ENCODE data around the gene NPVF.
A peak's percentile ranks its signal among the peaks of the same experiment; 100 is the strongest.

The NPVF gene
- total RNA-seq, result 0 reads per million in 9 experiments

- no peak within 1 kb of the TSS for H3K4me3 Mint-ChIP-seq
Measured at GRCh38 chr7:25228386-25228785, at the start of gene NPVF. TSS of gene NPVF (minus strand) at chr7:25228486. CDS start at chr7:25228439, 47 bp downstream.

GRCh38 chr7:25272265-25272664 is 44.0 kb upstream of the NPVF start:
- H3K4me1 Mint-ChIP-seq (ENCODE audit: low read depth in 2 of 2), result no peaks in the 10 kb centered on the region
- H3K4me3 Mint-ChIP-seq, result no peak overlapping the region
- no peak for DNase-seq
- H3K27me3 Mint-ChIP-seq, result peaks cover 26 to 30% of the 10 kb centered on the region in 2 donors
- no peak for ATAC-seq (replicated peaks)
- no peaks in the 10 kb centered on the region for H3K9me3 Mint-ChIP-seq
- no peaks in the 10 kb centered on the region for H3K36me3 Mint-ChIP-seq (ENCODE audit: insufficient read depth)
- H3K27ac Mint-ChIP-seq, result no peak overlapping the region

More at GRCh38 chr7:25228386-25228785, at the start of gene NPVF:
- H3K4me1 Mint-ChIP-seq (ENCODE audit: low read depth in 2 of 2), result no peaks in the 10 kb centered on the region
- no peak for DNase-seq
- ATAC-seq (replicated peaks), result no peak
- peaks cover 0 to 4% of the 10 kb centered on the region in 2 donors for H3K9me3 Mint-ChIP-seq
- H3K27me3 Mint-ChIP-seq, result peaks cover 54 to 57% of the 10 kb centered on the region in 2 donors
- no peaks in the 10 kb centered on the region for H3K36me3 Mint-ChIP-seq (ENCODE audit: insufficient read depth)
- no peak within 1 kb of the TSS for H3K27ac Mint-ChIP-seq

GRCh38 chr7:25263337-25263736 is 35.1 kb upstream of the NPVF start:
- no peaks in the 10 kb centered on the region for H3K36me3 Mint-ChIP-seq (ENCODE audit: insufficient read depth)
- ATAC-seq (replicated peaks) (no peak), DNase-seq (no peak)
- no peaks in the 10 kb centered on the region for H3K9me3 Mint-ChIP-seq
- peaks cover 24 to 32% of the 10 kb centered on the region in 2 donors for H3K27me3 Mint-ChIP-seq
- H3K4me1 Mint-ChIP-seq (ENCODE audit: low read depth in 2 of 2), result peaks cover 9 to 17% of the 10 kb centered on the region in 2 donors
- H3K4me3 Mint-ChIP-seq, result no peak overlapping the region
- no peak overlapping the region for H3K27ac Mint-ChIP-seq

DNA sequence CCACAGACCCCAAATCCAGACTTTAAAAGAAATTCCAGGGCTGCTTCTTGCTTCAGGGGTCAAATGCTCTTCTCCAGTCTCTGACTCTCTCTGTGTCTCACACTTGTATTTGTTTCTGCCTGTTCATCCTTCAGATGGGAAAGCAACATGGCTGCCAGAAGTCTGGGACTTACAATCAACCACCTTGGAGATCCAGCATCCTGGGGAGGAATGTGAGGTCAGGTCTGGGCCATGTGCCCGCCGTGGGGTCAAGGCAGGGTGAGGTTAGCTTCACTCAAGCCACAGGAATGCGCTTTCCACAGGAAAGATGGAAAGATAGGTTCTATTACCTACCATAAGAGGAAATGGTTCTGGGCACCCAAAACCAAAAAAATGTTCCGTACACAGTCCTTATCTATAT is 34.3 kb upstream of the NPVF start:
- peaks cover 25 to 32% of the 10 kb centered on the region in 2 donors for H3K27me3 Mint-ChIP-seq
- H3K9me3 Mint-ChIP-seq, result no peaks in the 10 kb centered on the region
- H3K36me3 Mint-ChIP-seq (ENCODE audit: insufficient read depth), result no peaks in the 10 kb centered on the region
- no peak overlapping the region for H3K27ac Mint-ChIP-seq
- ATAC-seq (replicated peaks), result no peak
- no peak for DNase-seq
- H3K4me1 Mint-ChIP-seq (ENCODE audit: low read depth in 2 of 2), result peaks cover 9 to 17% of the 10 kb centered on the region in 2 donors
- no peak overlapping the region for H3K4me3 Mint-ChIP-seq

- H3K27ac Mint-ChIP-seq, result peak overlapping the region in 1 of 2 donors; percentile 7
- ATAC-seq (replicated peaks) (no peak), DNase-seq (no peak)
- H3K4me1 Mint-ChIP-seq (ENCODE audit: low read depth in 2 of 2), result peaks cover 9 to 17% of the 10 kb centered on the region in 2 donors
- no peaks in the 10 kb centered on the region for H3K36me3 Mint-ChIP-seq (ENCODE audit: insufficient read depth)
- H3K27me3 Mint-ChIP-seq, result peaks cover 25 to 32% of the 10 kb centered on the region in 2 donors
- H3K4me3 Mint-ChIP-seq, result peak overlapping the region; percentile 48 to 53
- no peaks in the 10 kb centered on the region for H3K9me3 Mint-ChIP-seq
Measured at GRCh38 chr7:25261545-25262140, 33.4 kb upstream of the NPVF start.

DNA sequence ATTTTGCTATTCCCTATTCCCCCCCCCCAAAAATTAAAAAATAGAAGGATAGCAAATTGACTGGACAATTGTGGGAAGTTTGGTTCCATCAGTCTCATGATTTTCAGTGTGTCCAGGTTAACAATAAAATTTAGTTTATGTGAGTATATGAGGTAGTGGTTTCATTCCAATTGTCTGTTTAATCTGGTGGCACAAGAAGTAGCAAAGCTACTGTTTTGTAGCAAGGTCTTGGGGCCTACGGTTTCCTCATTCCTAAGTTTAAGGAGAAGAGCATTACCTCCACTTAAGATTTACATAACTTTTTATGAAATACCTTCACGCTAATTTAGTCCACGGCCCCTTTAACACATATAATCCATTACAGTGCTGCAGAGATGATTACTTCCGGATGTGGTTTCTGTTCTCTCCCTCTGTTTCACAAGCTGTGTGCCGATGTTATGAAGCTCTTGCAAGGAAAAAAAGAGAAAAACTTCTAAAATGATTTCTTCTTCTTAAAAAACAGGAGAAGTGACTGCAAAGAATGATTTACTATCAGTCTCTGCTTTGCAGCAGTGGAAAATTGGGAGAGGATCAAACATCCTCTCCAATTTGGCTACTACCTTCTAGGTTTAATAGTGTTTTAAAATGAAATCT is 32.7 kb upstream of the NPVF start:
- DNase-seq (no peak), ATAC-seq (replicated peaks) (peak; percentile 73)
- H3K4me3 Mint-ChIP-seq, result peak overlapping the region; percentile 48 to 53

DNA sequence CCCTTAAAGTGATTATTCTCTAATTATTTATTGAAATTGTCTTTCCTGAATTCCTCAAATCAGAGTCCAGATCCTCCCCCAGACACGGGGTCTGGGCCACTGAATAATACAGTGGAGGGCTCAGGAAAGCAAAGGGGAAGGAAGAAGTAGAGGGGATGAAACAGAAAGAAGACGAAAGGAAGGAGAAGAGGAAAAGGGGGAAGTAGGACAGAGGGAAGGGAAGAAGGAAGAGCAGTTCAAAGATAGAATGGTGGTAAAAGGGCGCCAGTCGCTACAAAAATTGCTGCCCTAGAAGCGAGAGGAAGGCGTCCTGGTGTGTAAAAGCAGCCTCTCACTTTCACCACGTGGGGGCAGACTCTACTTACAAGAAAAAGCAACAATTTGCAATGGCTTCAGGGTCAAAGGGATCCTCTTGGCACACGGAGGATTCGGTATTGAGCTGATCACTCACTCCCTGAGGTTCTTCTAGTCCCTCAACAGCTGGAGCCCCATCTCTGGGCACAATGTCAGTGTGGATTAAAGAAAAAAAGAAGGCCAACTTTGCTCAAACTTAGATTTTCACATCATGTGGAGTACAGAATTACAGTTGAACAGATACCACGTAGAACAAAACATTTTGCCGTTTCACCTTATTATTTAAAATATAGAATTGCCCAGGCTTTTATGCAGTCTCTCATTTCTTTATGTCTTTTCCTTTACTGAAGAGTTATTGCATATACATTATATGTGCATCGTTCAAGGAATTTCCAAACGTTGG is 31.4 kb upstream of the NPVF start:
- Mint-ChIP-seq H3K9me3 (no peaks in the 10 kb centered on the region), H3K4me1 (ENCODE audit: low read depth in 2 of 2) (peaks cover 9 to 17% of the 10 kb centered on the region in 2 donors), H3K27ac (no peak overlapping the region), H3K36me3 (ENCODE audit: insufficient read depth) (no peaks in the 10 kb centered on the region), H3K4me3 (no peak overlapping the region), H3K27me3 (peaks cover 23 to 28% of the 10 kb centered on the region in 2 donors)
- DNase-seq, result peak; percentile 33 to 58 (median 37)
- ATAC-seq (replicated peaks), result peak; percentile 80

More for the DNA sequence above, 32.7 kb upstream of the NPVF start:
- H3K27me3 Mint-ChIP-seq, result peaks cover 25 to 32% of the 10 kb centered on the region in 2 donors
- peaks cover 9 to 17% of the 10 kb centered on the region in 2 donors for H3K4me1 Mint-ChIP-seq (ENCODE audit: low read depth in 2 of 2)
- H3K36me3 Mint-ChIP-seq (ENCODE audit: insufficient read depth), result no peaks in the 10 kb centered on the region
- no peaks in the 10 kb centered on the region for H3K9me3 Mint-ChIP-seq
- H3K27ac Mint-ChIP-seq, result peak overlapping the region in 1 of 2 donors; percentile 7

- H3K36me3 Mint-ChIP-seq (ENCODE audit: insufficient read depth), result no peaks in the 10 kb centered on the region
- H3K27me3 Mint-ChIP-seq, result peaks cover 0 to 20% of the 10 kb centered on the region in 2 donors
- H3K27ac Mint-ChIP-seq, result no peak overlapping the region
- DNase-seq, result no peak
- no peak overlapping the region for H3K4me3 Mint-ChIP-seq
- H3K4me1 Mint-ChIP-seq (ENCODE audit: low read depth in 2 of 2), result peaks cover 5 to 12% of the 10 kb centered on the region in 2 donors
- H3K9me3 Mint-ChIP-seq, result no peaks in the 10 kb centered on the region
- no peak for ATAC-seq (replicated peaks)
Measured at GRCh38 chr7:25256333-25256819, 28.1 kb upstream of the NPVF start.

DNA sequence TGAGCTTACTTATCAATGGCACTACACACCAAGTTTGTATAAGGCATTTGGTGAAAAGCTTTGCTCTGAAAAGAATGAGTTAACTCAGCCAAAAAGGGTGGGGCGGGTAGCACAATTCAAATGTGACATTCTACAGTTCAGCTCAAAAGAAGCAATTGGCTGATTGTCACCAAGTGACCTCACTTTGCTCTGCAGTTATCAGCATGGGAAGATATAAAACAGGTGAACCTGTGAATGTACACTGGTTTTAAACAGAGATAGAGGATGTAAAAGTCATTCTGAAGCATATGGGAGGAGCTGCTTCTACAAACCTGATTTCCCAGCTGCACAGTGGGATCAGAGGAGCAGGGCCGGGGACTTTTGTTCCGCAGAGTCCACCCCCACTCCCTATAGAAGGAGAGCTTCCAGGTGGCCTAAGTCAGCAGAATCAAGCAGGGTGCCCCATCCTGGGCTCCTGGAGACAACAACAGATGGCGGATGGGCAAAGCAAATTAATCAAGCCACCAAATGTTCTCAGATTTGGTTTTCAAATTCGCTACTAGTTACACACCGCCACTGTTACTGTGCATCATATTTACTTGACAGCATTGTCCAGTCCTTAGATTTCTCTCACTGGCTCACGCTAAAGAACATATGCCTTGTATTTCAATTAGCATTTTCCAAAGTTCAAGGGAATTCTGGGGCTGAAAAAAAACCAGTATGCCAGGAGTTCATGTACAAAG is 27.5 kb upstream of the NPVF start:
- H3K9me3 Mint-ChIP-seq, result no peaks in the 10 kb centered on the region
- H3K27me3 Mint-ChIP-seq, result peaks cover 0 to 20% of the 10 kb centered on the region in 2 donors
- no peak overlapping the region for H3K4me3 Mint-ChIP-seq
- ATAC-seq (replicated peaks), result no peak
- H3K36me3 Mint-ChIP-seq (ENCODE audit: insufficient read depth), result no peaks in the 10 kb centered on the region
- no peak overlapping the region for H3K27ac Mint-ChIP-seq
- DNase-seq, result no peak
- H3K4me1 Mint-ChIP-seq (ENCODE audit: low read depth in 2 of 2), result peaks cover 3 to 6% of the 10 kb centered on the region in 2 donors

DNA sequence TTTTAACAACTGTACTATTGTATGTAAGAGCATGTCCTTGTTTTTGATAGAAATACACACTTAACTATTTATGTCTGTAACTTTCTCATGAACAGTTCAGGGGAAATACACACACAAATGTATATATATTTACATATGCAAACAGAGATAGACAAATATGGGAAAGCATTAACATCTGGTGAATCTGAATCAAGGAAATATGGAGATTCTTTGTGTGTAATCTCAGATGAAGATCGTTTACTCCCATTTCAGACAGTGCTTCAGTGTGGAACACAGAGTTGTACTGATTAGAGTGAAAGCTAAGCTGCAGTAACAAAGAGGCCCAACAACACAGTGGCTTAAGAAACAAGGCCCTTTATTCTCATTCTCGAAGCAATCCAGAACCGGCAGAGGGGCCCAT is 26.3 kb upstream of the NPVF start:
- peaks cover 7 to 20% of the 10 kb centered on the region in 2 donors for H3K27me3 Mint-ChIP-seq
- no peaks in the 10 kb centered on the region for H3K9me3 Mint-ChIP-seq
- DNase-seq (no peak), ATAC-seq (replicated peaks) (no peak)
- peaks cover 2 to 4% of the 10 kb centered on the region in 2 donors for H3K4me1 Mint-ChIP-seq (ENCODE audit: low read depth in 2 of 2)
- no peaks in the 10 kb centered on the region for H3K36me3 Mint-ChIP-seq (ENCODE audit: insufficient read depth)
- H3K4me3 Mint-ChIP-seq, result no peak overlapping the region
- H3K27ac Mint-ChIP-seq, result no peak overlapping the region

- peaks cover 9 to 14% of the 10 kb centered on the region in 2 donors for H3K27me3 Mint-ChIP-seq
- no peak overlapping the region for H3K4me3 Mint-ChIP-seq
- no peak for DNase-seq
- H3K9me3 Mint-ChIP-seq, result no peaks in the 10 kb centered on the region
- no peaks in the 10 kb centered on the region for H3K36me3 Mint-ChIP-seq (ENCODE audit: insufficient read depth)
- no peak for ATAC-seq (replicated peaks)
- H3K4me1 Mint-ChIP-seq (ENCODE audit: low read depth in 2 of 2), result no peaks in the 10 kb centered on the region
- H3K27ac Mint-ChIP-seq, result no peak overlapping the region
Measured at GRCh38 chr7:25253714-25254113, 25.4 kb upstream of the NPVF start.

DNA sequence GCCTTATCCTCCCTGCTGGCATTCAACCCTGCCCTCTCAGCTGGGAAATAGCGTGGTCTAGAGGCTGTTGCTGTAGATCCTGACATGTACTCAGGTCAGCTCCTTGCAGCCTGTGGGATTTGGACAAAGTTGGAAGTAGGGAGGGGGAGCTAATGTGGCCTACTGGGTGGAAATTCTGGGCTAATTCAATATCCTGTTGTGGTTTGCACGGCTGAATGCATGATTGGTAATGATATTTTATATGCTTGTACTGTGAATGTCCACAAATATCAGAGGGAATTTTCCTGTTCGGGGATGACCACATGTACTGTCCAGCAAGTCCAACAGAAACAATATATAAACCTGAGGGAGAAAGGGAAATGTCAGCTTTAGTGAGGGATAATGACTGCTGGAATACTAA is 22.1 kb upstream of the NPVF start:
- DNase-seq (no peak), ATAC-seq (replicated peaks) (no peak)
- H3K27me3 Mint-ChIP-seq, result peaks cover 16 to 20% of the 10 kb centered on the region in 2 donors
- H3K36me3 Mint-ChIP-seq (ENCODE audit: insufficient read depth), result no peaks in the 10 kb centered on the region
- H3K4me3 Mint-ChIP-seq, result no peak overlapping the region
- no peak overlapping the region for H3K27ac Mint-ChIP-seq
- no peaks in the 10 kb centered on the region for H3K4me1 Mint-ChIP-seq (ENCODE audit: low read depth in 2 of 2)
- H3K9me3 Mint-ChIP-seq, result no peaks in the 10 kb centered on the region

- ATAC-seq (replicated peaks) (no peak), DNase-seq (no peak)
- H3K4me3 Mint-ChIP-seq, result no peak overlapping the region
- H3K9me3 Mint-ChIP-seq, result no peaks in the 10 kb centered on the region
- H3K4me1 Mint-ChIP-seq (ENCODE audit: low read depth in 2 of 2), result no peaks in the 10 kb centered on the region
- no peaks in the 10 kb centered on the region for H3K36me3 Mint-ChIP-seq (ENCODE audit: insufficient read depth)
- peaks cover 18 to 23% of the 10 kb centered on the region in 2 donors for H3K27me3 Mint-ChIP-seq
- no peak overlapping the region for H3K27ac Mint-ChIP-seq
Measured at GRCh38 chr7:25249772-25250171, 21.5 kb upstream of the NPVF start.

All from effector memory CD8-positive, alpha-beta T cell (primary cell).